ENCODE measurements around the gene CTDNEP1. TPM values are rescaled to one million over a fixed set of nuclear protein-coding genes. Genes with fewer than 3 reads are reported as not detected.

CTDNEP1 gene
- 25.2 and 56.5 TPM in 2 replicates for total RNA-seq

GRCh38 chr17:7251661-7252175 is at the start of gene CTDNEP1:
CTDNEP1 (minus strand) TSS chr17:7251734; CDS start chr17:7251296, 438 bp downstream.
- peak; percentile 100 for DNase-seq

- peak; percentile 89 for DNase-seq
Measured at GRCh38 chr17:7296189-7296861, 44.8 kb upstream of the CTDNEP1 start.

GRCh38 chr17:7295230-7296180 is 44.0 kb upstream of the CTDNEP1 start:
- no peak for DNase-seq

- peak; percentile 35 for DNase-seq
Measured at GRCh38 chr17:7294614-7295153, 43.1 kb upstream of the CTDNEP1 start, which contains the start of gene YBX2. YBX2 (minus strand) TSS chr17:7294639; CDS start chr17:7294500, 139 bp downstream.

GRCh38 chr17:7293816-7294613 is 42.5 kb upstream of the CTDNEP1 start:
- DNase-seq: no peak

- DNase-seq: no peak
Measured at GRCh38 chr17:7293159-7293558, 41.6 kb upstream of the CTDNEP1 start.

GRCh38 chr17:7292729-7293128 is 41.2 kb upstream of the CTDNEP1 start:
- no peak for DNase-seq

- DNase-seq: no peak
Measured at GRCh38 chr17:7292194-7292593, 40.7 kb upstream of the CTDNEP1 start.

- no peak for DNase-seq
Measured at GRCh38 chr17:7290685-7291084, 39.2 kb upstream of the CTDNEP1 start.

GRCh38 chr17:7290166-7290565 is 38.6 kb upstream of the CTDNEP1 start:
- DNase-seq: no peak

GRCh38 chr17:7289256-7290032 is 37.9 kb upstream of the CTDNEP1 start:
- no peak for DNase-seq

- DNase-seq: no peak
Measured at GRCh38 chr17:7285679-7286078, 34.1 kb upstream of the CTDNEP1 start.

GRCh38 chr17:7284911-7285310 is 33.4 kb upstream of the CTDNEP1 start:
- no peak for DNase-seq

GRCh38 chr17:7283471-7284216 is 32.1 kb upstream of the CTDNEP1 start:
- no peak for DNase-seq

GRCh38 chr17:7282752-7283321 is 31.3 kb upstream of the CTDNEP1 start:
- no peak for DNase-seq

GRCh38 chr17:7281953-7282751 is 30.6 kb upstream of the CTDNEP1 start:
- DNase-seq: no peak

- peak; percentile 93 for DNase-seq
Measured at GRCh38 chr17:7281074-7281952, 29.8 kb upstream of the CTDNEP1 start, which contains the start of gene SLC2A4. SLC2A4 (plus strand) TSS chr17:7281718; CDS start chr17:7281935, 217 bp downstream.

- DNase-seq: peak; percentile 87
Measured at GRCh38 chr17:7280519-7281073, 29.1 kb upstream of the CTDNEP1 start.

Data from dermis blood vessel endothelial cell (primary cell).